HS-27A (cell line): Measurements from ENCODE around the gene HMGCL.
A peak's percentile ranks its signal among the peaks of the same experiment; 100 is the strongest.

Experiments
- DNase-seq: peaks from one replicate; pipeline ENCODE4 v3.0.0-alpha.2; 2012; ENCODE audit warnings: low read depth, missing footprints

HMGCL gene

DNA sequence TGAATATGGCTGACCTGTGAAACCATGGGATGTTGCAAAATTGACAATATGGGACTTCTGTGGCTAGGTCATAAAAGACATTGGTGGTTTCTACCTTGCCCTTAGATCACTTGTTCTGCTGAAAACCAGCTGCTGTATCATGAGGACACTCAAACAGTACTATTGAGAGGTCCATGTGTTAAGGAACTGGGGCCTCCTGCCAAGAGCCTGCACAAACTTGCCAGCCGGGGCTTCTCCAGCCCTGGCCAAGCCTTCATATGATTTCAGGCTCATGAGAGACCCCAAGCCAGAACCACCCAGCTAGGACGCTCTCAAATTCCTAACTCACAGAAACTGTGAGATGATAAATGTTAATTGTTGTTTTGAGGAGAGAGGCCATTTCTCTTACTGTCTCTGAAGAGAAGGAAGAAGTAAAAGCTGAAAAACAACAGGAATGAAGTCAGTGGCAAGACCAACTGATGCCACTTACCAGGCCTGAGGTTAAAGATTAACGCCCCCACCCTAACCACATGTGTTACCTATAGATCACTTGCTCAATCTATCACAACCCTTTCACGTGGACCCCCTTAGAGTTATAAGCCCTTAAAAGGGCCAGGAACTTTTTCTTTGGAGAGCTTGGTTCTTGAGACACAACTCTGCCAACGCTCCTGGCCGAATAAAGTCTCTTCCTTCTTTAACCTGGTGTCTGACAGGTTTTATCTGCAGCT is 50.9 kb downstream of the HMGCL start:
- no peak for DNase-seq

DNA sequence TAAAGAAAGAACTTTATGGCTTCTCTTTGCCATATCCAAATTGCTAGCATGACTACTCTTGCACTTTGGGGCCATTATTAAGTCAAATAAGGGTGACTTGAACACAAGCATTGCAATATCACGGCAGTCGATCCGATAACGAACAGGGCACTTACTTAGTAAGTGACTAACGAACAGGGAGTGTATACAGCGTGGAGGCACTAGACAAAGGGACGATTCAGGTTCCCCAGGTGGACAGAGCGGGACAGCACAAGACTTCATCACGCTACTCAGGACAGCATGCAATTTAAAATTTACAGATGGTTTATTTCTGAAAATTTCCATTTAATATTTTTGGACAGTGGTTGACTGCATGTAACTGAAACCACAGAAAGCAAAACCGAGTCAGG is 52.4 kb downstream of the HMGCL start:
- DNase-seq, result no peak

DNA sequence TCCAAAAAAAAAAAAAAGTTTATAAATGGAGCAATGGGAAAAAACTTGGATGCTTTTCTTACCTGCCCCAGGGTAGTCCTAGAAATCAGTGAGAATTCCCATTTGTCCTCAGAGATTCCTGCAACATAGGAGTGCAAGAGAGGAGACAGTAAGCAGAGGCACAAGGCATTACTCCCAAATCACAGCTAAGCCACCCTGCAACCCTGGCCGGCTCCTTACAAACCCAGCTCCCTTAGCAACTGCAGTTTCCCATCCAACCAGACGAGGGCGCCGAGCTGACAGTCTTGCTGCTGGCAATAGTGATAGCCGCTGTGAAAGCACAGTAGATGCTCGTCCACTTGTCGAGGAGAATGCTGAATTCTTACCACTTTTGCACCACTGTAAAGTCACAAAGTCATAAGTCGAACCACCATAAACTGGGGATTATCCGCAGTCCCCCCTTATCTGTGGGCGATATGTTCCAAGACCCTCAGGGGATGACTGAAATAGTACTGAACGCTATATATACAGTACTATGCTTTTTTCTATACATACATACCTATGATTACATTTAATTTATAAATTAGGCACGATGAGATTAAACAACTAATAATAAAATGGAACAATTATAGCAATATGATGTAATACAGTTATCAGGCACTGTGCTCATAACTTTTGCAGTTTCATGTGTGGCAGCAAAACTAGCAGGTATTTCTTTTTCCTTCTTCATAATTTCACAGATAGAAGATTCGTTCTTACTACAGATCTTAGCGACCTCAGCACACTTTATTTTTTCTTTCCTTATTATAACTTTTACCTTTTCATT is 53.0 kb downstream of the HMGCL start:
- DNase-seq, result peak; percentile 53

DNA sequence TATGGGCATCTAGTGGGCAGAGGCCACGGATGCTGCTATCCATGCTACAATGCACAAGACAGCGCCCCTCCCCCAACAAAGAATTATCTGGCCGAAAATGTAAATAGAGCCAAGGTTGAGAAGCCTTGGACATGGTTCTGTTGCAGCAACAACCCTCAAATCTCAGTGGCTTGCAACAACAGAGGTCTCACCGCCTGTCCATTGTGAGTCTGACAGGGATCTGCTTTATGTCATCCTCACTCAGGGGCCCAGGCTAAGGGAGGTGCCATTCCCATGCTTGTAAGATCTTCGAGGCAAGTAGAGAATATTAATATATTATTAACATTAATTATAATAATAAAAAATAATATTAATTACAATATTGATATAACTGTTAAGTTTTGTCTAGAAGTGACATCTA is 56.5 kb downstream of the HMGCL start:
- no peak for DNase-seq

DNA sequence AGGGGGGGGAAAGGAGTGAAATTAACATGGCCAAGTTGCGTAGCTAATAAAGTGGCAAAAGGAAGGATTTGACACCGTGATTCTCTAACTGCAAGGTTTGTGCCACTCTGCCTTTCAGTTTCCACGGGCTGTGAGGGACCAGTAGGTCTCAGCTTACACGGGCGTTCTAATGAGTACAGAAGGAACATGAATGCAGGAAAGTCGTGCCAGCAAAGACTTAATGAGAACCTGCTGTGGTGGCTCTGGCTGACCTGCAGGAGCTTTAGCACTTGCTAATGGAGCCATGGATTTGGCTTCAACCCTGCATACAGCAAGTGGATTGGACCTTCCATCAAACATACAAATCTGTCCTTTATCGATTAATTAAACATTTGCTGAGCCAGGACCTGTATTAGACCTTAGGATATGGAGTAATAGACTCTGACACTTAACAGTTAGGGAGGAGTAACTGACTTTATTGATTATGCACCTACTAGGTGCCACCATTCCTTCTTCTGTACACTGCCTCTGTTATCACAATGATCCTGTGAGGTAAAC is 62.1 kb downstream of the HMGCL start:
- no peak for DNase-seq

DNA sequence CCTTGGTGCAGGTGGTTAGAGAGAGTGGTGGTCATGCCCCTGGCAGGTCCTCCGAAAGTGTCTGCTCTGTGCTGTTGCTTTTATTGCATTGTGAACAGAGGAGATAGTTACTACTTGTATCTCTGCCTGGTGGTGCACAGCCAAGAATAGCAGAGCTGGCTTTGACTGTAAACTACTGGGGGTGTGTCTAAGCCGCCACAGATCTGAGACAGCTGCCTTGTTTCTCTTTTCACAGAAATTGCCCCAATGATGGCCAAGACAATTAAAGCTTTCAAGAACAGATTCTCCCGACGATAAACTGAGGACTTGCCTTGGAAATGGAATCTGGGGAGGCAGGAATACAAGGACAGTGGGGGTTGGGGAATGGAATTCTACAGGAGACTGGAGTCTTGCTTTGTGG is 66.0 kb downstream of the HMGCL start:
- no peak for DNase-seq

DNA sequence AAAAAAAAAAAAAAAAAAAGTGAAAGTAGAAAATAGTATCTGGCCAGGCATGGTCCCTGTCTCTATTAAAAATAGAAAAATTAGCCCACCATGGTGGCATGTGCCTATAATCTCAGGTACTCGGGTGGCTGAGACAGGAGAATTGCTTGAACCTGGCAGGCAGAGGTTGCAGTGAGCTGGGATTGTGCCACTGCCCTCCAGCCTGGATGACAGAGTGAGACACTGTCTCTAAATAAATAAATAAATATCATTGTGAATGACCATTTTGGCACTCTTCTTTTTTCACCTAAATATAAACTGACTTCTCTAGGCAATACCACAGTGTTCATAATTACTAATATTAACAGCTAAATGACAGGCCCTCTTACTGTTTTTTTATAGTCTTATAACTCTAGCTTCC is 67.4 kb downstream of the HMGCL start:
- DNase-seq, result no peak

DNA sequence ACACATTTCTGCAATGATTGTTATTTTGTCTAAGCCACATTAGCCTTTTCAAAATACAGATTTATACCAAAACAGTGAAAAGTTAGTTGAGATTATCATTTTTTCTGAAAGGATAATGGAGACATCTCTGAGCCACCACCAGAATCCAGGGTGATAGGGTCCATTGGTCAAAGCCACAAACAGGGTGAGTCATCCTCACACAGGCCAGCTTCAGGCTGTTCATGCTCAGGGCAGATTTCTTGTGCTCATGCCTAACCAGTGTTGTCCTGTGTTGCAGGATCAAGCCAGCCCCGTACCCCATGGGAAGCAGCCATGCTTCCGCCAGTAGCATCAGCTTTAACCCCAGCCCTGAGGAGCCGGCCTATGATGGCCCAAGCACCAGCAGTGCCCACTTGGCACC is 68.6 kb downstream of the HMGCL start:
- DNase-seq, result no peak

DNA sequence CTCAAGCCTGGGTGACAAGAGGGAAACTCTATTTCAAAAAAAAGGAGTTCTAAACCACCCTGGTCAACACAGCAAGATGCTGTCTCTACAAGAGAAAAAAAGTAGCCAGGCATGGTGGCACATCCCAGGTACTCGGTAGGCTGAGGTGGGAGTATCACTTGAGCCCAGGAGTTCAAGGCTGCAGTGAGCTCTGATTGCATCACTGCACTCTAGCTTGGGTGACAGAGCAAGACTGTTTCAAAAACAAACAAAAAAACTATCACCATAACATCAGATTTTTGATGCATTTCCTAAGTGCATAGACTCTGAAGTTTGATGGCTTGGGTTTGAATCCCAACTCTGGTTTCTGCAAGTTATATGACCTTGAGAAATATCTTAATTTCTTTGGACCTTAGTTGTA is 72.3 kb downstream of the HMGCL start:
- no peak for DNase-seq
